ENCODE data around the gene PPM1M.

DNA sequence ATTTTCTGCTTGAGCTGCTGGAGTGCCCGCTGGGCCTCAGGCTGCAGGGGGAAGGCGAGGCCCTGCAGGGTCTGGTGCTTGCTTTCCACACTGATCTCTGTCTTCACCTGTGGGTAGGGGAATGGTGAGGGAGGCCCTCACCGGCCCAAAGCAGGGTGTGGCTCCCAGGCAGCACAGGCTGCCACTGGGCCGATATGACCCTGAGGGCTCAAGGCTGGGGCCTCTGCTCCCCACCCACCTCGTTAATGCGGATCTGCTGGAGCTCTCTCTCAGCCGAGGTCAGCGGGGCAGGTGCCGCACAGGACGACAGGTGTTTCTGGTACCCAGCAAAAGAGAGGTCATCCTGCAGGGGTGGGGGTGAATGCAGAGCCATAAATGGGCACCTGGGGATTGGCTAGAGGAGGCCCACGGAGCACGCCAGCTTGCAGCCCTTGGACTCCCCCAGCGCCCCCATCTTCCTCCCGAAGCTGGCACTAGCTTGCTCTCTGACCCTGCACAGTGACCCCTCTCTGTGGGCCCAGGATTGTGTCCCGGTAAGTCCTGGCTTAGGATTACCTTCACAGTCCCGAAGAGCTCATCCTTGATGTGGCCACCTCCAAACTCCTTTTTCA, 14.6 kb upstream of the PPM1M start:
- TF ChIP-seq FOXK2 (IDR thresholded peaks at IDR 0.05) (no peak), SP1 (IDR thresholded peaks at IDR 0.05) (no peak), LEF1 (IDR thresholded peaks at IDR 0.05; ENCODE audit: borderline replicate concordance) (no peak), FOXM1 (IDR thresholded peaks at IDR 0.05; ENCODE audit: borderline replicate concordance) (no peak), BHLHE40 (IDR thresholded peaks at IDR 0.05; ENCODE audit: borderline replicate concordance) (no peak), L3MBTL2 (conservative IDR thresholded peaks at IDR 0.05) (no peak)
